ENCODE measurements around the gene TPRKB. TPM values are rescaled to one million over a fixed set of nuclear protein-coding genes. Genes with fewer than 3 reads are reported as not detected.
"Not testable (repeated sequence)": the region's sequence is repeated elsewhere in the genome, so short reads cannot be mapped to it uniquely, and the experiment has no call there.

Gene TPRKB
- total RNA-seq, 1 donor from 2014 or later: 33.3 TPM

DNA sequence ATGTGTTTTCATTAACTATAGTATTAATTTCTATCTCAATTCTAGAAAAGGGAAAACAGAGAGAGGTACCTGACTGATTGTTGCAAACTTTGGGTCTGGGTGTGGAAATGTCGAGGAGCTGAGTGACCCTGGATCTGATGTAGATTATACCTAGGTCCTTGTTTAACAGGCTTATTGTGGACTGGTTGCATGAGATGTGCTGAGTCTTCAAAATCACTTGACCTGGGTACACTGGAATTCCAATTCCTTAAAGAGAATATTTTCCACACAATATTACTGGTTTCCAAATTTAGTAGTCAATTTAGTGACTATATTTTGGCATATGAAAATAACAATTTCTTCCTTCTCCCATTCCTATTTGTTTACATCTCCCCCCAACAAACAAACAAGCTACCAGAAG lies 29.2 kb upstream of the TPRKB start:
- TF ChIP-seq, protein P1, sequence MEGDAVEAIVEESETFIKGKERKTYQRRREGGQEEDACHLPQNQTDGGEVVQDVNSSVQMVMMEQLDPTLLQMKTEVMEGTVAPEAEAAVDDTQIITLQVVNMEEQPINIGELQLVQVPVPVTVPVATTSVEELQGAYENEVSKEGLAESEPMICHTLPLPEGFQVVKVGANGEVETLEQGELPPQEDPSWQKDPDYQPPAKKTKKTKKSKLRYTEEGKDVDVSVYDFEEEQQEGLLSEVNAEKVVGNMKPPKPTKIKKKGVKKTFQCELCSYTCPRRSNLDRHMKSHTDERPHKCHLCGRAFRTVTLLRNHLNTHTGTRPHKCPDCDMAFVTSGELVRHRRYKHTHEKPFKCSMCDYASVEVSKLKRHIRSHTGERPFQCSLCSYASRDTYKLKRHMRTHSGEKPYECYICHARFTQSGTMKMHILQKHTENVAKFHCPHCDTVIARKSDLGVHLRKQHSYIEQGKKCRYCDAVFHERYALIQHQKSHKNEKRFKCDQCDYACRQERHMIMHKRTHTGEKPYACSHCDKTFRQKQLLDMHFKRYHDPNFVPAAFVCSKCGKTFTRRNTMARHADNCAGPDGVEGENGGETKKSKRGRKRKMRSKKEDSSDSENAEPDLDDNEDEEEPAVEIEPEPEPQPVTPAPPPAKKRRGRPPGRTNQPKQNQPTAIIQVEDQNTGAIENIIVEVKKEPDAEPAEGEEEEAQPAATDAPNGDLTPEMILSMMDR (IDR thresholded peaks at IDR 0.05; ENCODE audit: unreplicated experiment): no peak
- peaks cover 40% of the 10 kb centered on the region for H3K36me3 Mint-ChIP-seq (ENCODE audit: low read depth, unreplicated experiment)
- no peaks in the 10 kb centered on the region for H3K9me3 Mint-ChIP-seq (ENCODE audit: unreplicated experiment)
- no peaks in the 10 kb centered on the region for H3K4me1 Mint-ChIP-seq (ENCODE audit: unreplicated experiment)
- peaks cover 1% of the 10 kb centered on the region for H3K27me3 Mint-ChIP-seq (ENCODE audit: unreplicated experiment)
- no peak for DNase-seq (ENCODE audit: low spot score)
- no peak overlapping the region for H3K4me3 Mint-ChIP-seq (ENCODE audit: unreplicated experiment)
- no peak overlapping the region for H3K27ac Mint-ChIP-seq (ENCODE audit: unreplicated experiment)

DNA sequence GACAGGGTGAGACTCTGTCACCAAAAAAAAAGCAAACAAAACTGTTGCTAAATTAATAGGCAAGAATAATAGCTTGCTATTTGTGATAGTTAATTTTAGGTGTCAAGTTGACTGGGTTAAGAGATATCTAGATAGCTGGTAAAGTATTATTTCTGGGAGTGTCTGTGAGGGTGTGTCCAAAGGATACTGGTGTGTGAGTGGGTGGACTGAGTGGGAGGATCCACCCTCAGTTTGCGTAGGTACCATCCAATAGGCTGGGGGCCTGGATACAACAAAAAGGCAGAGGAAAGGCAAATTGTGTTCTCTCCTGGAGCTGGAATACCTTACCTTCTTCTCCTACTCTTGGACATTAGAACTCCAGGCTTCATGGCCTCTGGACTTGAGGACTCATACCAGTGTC lies 27.8 kb upstream of the TPRKB start:
- H3K36me3 Mint-ChIP-seq (ENCODE audit: low read depth, unreplicated experiment): peaks cover 42% of the 10 kb centered on the region
- H3K4me3 Mint-ChIP-seq (ENCODE audit: unreplicated experiment): no peak overlapping the region
- H3K27ac Mint-ChIP-seq (ENCODE audit: unreplicated experiment): no peak overlapping the region
- TF ChIP-seq, protein P1 (IDR thresholded peaks at IDR 0.05; ENCODE audit: unreplicated experiment): no peak
- no peak for DNase-seq (ENCODE audit: low spot score)
- peaks cover 1% of the 10 kb centered on the region for H3K27me3 Mint-ChIP-seq (ENCODE audit: unreplicated experiment)
- no peaks in the 10 kb centered on the region for H3K9me3 Mint-ChIP-seq (ENCODE audit: unreplicated experiment)
- H3K4me1 Mint-ChIP-seq (ENCODE audit: unreplicated experiment): no peaks in the 10 kb centered on the region

DNA sequence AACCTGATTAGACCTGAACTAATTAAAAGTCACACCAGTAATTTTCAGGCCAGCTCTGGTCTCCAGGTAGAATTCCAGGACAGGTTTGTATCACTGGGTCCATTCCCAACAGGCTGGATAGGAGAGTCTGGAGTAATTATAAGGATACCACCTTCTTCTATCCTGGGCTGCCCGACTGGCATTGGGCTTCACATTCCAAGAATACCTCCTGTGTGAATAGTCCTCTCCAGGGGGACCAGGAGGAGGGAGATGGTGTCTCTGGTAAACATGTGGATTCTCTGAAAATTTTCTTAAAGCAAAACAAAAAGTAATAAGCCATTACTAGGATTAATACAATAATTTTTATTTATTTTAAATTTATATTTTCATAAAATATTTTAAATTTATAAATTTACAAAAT lies 25.4 kb upstream of the TPRKB start:
- Mint-ChIP-seq H3K36me3 (ENCODE audit: low read depth, unreplicated experiment) (peaks cover 40% of the 10 kb centered on the region), H3K27me3 (ENCODE audit: unreplicated experiment) (peaks cover 1% of the 10 kb centered on the region), H3K27ac (ENCODE audit: unreplicated experiment) (no peak overlapping the region), H3K9me3 (ENCODE audit: unreplicated experiment) (no peaks in the 10 kb centered on the region), H3K4me3 (ENCODE audit: unreplicated experiment) (no peak overlapping the region), H3K4me1 (ENCODE audit: unreplicated experiment) (no peaks in the 10 kb centered on the region)
- TF ChIP-seq, protein P1 (IDR thresholded peaks at IDR 0.05; ENCODE audit: unreplicated experiment): no peak
- no peak for DNase-seq (ENCODE audit: low spot score)

DNA sequence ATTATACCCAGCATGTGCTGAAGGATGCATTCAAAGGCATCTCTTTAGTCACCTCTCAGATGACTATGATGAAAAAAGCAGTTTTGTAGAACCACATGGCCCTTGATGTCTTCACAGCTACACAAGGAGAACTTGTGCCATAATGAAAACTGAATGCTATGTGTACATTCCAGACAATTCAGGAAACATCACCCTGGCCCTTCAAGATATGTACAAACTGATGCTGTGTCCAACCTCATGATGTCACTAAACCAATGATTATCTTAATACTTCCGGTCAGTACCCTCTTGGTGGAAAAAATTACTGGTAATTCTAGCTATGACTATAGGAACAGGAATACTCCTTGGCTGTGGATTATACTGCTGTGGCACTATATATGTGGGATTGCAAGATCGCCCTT lies 22.8 kb upstream of the TPRKB start:
- Mint-ChIP-seq H3K27ac (ENCODE audit: unreplicated experiment) (no peak overlapping the region), H3K4me3 (ENCODE audit: unreplicated experiment) (peak overlapping the region; percentile 52), H3K36me3 (ENCODE audit: low read depth, unreplicated experiment) (peaks cover 42% of the 10 kb centered on the region), H3K27me3 (ENCODE audit: unreplicated experiment) (peaks cover 1% of the 10 kb centered on the region), H3K9me3 (ENCODE audit: unreplicated experiment) (no peaks in the 10 kb centered on the region), H3K4me1 (ENCODE audit: unreplicated experiment) (no peaks in the 10 kb centered on the region)
- TF ChIP-seq, protein P1 (IDR thresholded peaks at IDR 0.05; ENCODE audit: unreplicated experiment): no peak
- DNase-seq (ENCODE audit: low spot score): no peak

DNA sequence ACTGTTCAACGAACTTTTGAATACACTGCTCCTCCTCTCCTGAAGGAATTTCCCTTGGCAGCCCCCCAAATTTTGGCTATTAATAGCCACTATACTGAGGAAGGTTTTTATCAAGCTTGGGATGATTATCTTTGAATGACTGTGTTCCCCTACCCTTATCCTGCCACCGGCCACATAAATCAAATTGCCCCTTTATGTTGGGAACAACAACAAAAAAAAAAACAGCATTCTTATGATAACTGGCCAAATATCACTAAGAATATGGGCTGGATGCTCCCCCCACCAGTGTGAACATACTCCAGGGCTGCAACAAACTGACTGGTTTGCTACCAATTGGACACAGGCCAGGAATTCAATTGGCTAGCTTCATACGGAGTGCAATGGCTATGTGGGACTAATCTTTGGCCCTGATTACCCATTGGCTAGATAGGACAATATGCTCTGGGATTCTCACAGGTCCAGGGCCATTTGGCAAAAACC lies 22.2 kb upstream of the TPRKB start:
- H3K9me3 Mint-ChIP-seq (ENCODE audit: unreplicated experiment): no peaks in the 10 kb centered on the region
- H3K27ac Mint-ChIP-seq (ENCODE audit: unreplicated experiment): no peak overlapping the region
- H3K4me1 Mint-ChIP-seq (ENCODE audit: unreplicated experiment): peaks cover 2% of the 10 kb centered on the region
- peaks cover 1% of the 10 kb centered on the region for H3K27me3 Mint-ChIP-seq (ENCODE audit: unreplicated experiment)
- DNase-seq (ENCODE audit: low spot score): no peak
- TF ChIP-seq, protein P1 (IDR thresholded peaks at IDR 0.05; ENCODE audit: unreplicated experiment): no peak
- no peak overlapping the region for H3K4me3 Mint-ChIP-seq (ENCODE audit: unreplicated experiment)
- H3K36me3 Mint-ChIP-seq (ENCODE audit: low read depth, unreplicated experiment): peaks cover 46% of the 10 kb centered on the region

DNA sequence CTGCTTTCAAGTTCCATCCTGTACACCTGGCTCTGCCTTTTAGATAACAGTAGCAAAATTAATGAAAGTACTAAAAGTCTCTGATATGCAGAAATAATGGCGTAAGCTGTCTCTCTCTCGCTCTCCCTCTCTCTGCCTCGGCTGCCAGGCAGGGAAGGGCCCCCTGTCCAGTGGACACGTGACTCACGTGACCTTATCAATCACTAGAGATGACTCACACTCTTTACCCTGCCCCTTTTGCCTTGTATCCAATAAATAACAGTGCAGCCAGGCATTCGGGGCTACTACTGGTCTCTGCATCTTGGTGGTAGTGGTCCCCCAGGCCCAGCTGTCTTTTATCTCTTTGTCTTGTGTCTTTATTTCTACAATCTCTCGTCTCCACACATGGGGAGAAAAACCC lies 17.2 kb upstream of the TPRKB start:
- H3K9me3 Mint-ChIP-seq (ENCODE audit: unreplicated experiment); H3K27me3 Mint-ChIP-seq (ENCODE audit: unreplicated experiment); DNase-seq (ENCODE audit: low spot score): not testable (repeated sequence)
- H3K36me3 Mint-ChIP-seq (ENCODE audit: low read depth, unreplicated experiment): peaks cover 49% of the 10 kb centered on the region
- H3K4me1 Mint-ChIP-seq (ENCODE audit: unreplicated experiment): peaks cover 17% of the 10 kb centered on the region
- peak overlapping the region; percentile 71 for H3K27ac Mint-ChIP-seq (ENCODE audit: unreplicated experiment)
- peak overlapping the region; percentile 69 for H3K4me3 Mint-ChIP-seq (ENCODE audit: unreplicated experiment)
